Colonic mucosa (tissue), 4 donors: ENCODE results near the gene SPPL2C. TPM values are rescaled to one million over a fixed set of nuclear protein-coding genes. Genes with fewer than 3 reads are reported as not detected.

ENCODE experiments used
- DNase-seq: peaks from one replicate; pipeline ENCODE4 v3.0.0-alpha.2; 2020
- H3K27ac ChIP-seq: fragments of 200-600 bp; one replicate; pipeline ENCODE4 v1.8.0; 2021
- H3K27me3 ChIP-seq: fragments of 200-600 bp; one replicate; pipeline ENCODE4 v1.8.0; 2021
- H3K36me3 ChIP-seq: fragments of 200-600 bp; one replicate; pipeline ENCODE4 v1.8.0; 2021
- H3K4me1 ChIP-seq: fragments of 200-600 bp; one replicate; pipeline ENCODE4 v1.8.0; 2021; ENCODE audit warnings: mild to moderate bottlenecking
- H3K4me3 ChIP-seq: fragments of 200-600 bp; one replicate; pipeline ENCODE4 v1.8.0; 2021
- H3K9ac ChIP-seq, 2 donors: one replicate each; pipeline ENCODE4 v1.7.0; 2013; ENCODE audit warnings: control low read depth in 2 of 2, low read depth in 2 of 2, low read length in 2 of 2
- H3K9me3 ChIP-seq: fragments of 200-600 bp; one replicate; pipeline ENCODE4 v1.8.0; 2021
- intact Hi-C: fragments of 100-400 bp; cut with DNase I; formaldehyde crosslinking; loops from one replicate; pipeline ENCODE4 v1.14.1; 2022
- total RNA-seq, 2 donors: library from RNA; stranded (reverse); fragmentation: NEBNext Ultra II Directional in 1 of 2; extraction: Animal tissue kit (Norgen Biotek cat#: 25700) in 1 of 2; gene quantifications; one replicate each; pipeline ENCODE4 v1.2.1, GENCODE V29; 2021
- TF ChIP-seq, protein P1 (sequence below): fragments of 200-600 bp; IDR thresholded peaks from one replicate; pipeline ENCODE4 v1.8.0; 2022; ENCODE audit warnings: antibody characterized with exemption, mild to moderate bottlenecking
- donor health status: healthy.
- donor health status: DM: no; HTN: no; CAD: no.
- donor health status: DM: no; HTN: no; CAD: no.

SPPL2C gene, protein sequence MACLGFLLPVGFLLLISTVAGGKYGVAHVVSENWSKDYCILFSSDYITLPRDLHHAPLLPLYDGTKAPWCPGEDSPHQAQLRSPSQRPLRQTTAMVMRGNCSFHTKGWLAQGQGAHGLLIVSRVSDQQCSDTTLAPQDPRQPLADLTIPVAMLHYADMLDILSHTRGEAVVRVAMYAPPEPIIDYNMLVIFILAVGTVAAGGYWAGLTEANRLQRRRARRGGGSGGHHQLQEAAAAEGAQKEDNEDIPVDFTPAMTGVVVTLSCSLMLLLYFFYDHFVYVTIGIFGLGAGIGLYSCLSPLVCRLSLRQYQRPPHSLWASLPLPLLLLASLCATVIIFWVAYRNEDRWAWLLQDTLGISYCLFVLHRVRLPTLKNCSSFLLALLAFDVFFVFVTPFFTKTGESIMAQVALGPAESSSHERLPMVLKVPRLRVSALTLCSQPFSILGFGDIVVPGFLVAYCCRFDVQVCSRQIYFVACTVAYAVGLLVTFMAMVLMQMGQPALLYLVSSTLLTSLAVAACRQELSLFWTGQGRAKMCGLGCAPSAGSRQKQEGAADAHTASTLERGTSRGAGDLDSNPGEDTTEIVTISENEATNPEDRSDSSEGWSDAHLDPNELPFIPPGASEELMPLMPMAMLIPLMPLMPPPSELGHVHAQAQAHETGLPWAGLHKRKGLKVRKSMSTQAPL
- not detected for total RNA-seq

DNA sequence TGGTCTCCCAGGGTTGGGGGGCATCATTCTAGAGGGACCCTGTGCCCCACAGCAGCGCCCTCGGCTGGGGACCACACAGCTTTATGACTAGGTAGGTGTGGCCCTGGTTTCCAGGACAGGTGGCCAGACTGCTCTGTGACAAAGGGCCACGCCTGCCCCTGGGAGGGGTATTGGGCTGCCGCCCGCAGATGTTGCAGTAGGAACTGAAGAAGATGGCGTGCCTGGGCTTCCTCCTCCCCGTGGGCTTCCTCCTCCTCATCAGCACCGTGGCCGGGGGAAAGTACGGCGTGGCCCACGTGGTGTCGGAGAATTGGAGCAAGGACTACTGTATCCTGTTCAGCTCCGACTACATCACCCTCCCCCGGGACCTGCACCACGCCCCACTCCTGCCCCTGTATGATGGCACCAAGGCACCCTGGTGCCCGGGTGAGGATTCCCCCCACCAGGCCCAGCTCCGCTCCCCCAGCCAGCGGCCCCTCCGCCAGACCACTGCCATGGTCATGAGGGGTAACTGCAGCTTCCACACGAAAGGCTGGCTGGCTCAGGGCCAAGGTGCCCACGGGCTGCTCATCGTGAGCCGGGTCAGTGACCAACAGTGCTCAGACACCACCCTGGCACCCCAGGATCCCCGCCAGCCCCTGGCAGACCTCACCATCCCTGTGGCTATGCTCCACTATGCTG lies at the start of gene SPPL2C:
SPPL2C (plus strand) TSS at position 187 of the 681 bp plus-strand sequence; CDS start at position 213, 26 bp downstream.
- no peak within 1 kb of the TSS for H3K4me3 ChIP-seq
- TF ChIP-seq, protein P1, sequence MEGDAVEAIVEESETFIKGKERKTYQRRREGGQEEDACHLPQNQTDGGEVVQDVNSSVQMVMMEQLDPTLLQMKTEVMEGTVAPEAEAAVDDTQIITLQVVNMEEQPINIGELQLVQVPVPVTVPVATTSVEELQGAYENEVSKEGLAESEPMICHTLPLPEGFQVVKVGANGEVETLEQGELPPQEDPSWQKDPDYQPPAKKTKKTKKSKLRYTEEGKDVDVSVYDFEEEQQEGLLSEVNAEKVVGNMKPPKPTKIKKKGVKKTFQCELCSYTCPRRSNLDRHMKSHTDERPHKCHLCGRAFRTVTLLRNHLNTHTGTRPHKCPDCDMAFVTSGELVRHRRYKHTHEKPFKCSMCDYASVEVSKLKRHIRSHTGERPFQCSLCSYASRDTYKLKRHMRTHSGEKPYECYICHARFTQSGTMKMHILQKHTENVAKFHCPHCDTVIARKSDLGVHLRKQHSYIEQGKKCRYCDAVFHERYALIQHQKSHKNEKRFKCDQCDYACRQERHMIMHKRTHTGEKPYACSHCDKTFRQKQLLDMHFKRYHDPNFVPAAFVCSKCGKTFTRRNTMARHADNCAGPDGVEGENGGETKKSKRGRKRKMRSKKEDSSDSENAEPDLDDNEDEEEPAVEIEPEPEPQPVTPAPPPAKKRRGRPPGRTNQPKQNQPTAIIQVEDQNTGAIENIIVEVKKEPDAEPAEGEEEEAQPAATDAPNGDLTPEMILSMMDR = no peak
- no peak within 1 kb of the TSS for H3K27ac ChIP-seq
- H3K4me1 ChIP-seq = no peaks in the 10 kb centered on the region
- H3K27me3 ChIP-seq = no peaks in the 10 kb centered on the region
- no peak within 1 kb of the TSS for H3K9ac ChIP-seq
- intact Hi-C loops = no loop called here
- H3K9me3 ChIP-seq = no peaks in the 10 kb centered on the region
- DNase-seq = no peak
- H3K36me3 ChIP-seq = no peaks in the 10 kb centered on the region

DNA sequence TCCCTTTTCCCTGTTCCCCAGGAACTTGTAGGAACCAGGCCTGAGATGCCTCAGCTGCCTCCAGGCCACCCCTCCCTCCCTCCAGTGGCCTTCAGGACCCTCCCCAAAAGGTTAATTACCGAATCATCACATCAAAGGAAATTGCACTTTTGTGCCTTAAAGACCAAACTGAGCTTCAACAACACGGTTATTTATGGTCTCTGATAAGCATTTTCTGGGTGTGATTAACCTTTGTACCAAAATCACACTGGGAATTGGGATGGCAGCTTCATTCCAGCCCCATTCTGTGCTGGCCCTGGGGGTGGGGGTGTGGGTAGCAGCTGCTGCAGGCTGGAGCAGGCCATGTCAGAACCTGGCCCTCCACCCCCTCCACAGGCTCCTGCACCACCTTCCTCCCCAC lies 43.9 kb upstream of the SPPL2C start:
- Histone ChIP-seq H3K36me3 (no peaks in the 10 kb centered on the region), H3K9me3 (no peaks in the 10 kb centered on the region), H3K4me3 (no peak overlapping the region), H3K27me3 (peaks cover 6% of the 10 kb centered on the region), H3K4me1 (no peaks in the 10 kb centered on the region), H3K27ac (no peak overlapping the region), H3K9ac (no peak overlapping the region)
- intact Hi-C loops = no loop called here
- TF ChIP-seq, protein P1 = no peak
- no peak for DNase-seq

DNA sequence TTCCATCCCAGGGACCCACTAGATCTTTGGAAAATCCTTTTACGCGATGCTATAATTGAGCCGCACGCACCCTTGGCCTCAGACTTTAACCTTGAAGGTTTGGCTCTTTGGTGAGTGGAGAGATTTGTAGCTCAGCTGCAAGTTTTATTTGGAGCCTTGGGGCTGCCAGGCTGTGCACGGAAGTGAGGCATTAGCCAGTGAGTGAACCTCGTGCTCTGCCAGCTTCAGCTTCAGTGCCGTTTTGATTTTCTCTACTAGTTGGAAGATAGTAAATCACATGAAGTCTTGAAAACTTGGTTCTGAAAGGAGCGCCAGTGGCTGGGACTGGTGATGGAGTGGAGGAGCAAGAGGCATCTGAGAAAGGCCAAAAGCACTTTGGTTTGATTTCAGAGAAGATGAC lies 43.3 kb upstream of the SPPL2C start:
- Histone ChIP-seq H3K4me3 (no peak overlapping the region), H3K27ac (no peak overlapping the region), H3K9ac (no peak overlapping the region), H3K4me1 (no peaks in the 10 kb centered on the region), H3K27me3 (peaks cover 6% of the 10 kb centered on the region), H3K36me3 (no peaks in the 10 kb centered on the region), H3K9me3 (no peaks in the 10 kb centered on the region)
- no peak for DNase-seq
- TF ChIP-seq, protein P1 = no peak
- intact Hi-C loops = no loop called here

DNA sequence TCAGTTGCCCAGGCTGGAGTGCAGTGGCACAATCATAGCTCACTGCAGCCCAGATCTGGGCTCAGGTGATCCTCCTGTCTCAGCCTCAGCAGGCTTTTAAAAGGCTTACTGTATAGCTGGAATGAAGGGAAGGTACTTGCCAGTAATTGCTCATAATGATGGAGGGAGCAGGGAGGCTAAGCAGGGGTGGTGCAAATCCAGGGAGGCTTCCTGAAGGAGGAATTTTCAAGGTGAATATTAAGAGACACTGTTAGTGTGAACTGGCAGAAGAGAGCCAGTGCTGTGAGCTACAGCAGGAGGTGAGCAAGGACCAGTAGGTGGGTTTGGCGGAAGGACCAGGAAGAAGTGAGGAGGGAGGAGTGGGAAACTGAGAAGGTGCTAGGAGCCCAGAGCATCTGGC lies 35.8 kb upstream of the SPPL2C start:
- Histone ChIP-seq H3K27me3 (no peaks in the 10 kb centered on the region), H3K4me1 (no peaks in the 10 kb centered on the region), H3K9me3 (no peaks in the 10 kb centered on the region), H3K27ac (no peak overlapping the region), H3K9ac (no peak overlapping the region), H3K36me3 (no peaks in the 10 kb centered on the region), H3K4me3 (no peak overlapping the region)
- TF ChIP-seq, protein P1 = no peak
- DNase-seq = no peak
- intact Hi-C loops = no loop called here

DNA sequence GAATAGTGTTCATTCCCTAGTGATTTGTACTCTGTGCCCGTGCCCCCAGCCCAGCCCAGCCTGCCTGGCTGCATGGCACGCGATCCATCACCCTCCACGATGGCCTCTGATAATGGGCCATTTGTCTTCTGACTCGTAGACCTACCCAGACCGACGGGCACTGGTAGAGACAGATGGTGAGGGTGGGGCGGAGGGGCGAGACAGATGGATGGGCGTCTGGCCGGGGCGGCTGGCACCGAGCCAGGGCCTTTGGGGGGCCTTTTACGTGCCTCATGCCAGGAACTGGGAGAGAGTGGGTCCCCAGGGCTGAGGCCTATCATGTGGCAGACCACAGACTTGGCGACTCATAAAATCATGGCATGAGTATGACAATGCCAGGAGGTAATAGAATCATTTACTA lies 35.2 kb upstream of the SPPL2C start:
- Histone ChIP-seq H3K36me3 (no peaks in the 10 kb centered on the region), H3K4me1 (no peaks in the 10 kb centered on the region), H3K9ac (no peak overlapping the region), H3K27ac (no peak overlapping the region), H3K9me3 (no peaks in the 10 kb centered on the region), H3K27me3 (no peaks in the 10 kb centered on the region), H3K4me3 (no peak overlapping the region)
- TF ChIP-seq, protein P1 = no peak
- DNase-seq = no peak
- intact Hi-C loops = no loop called here
